ENCODE data around the gene AP4M1.

AP4M1 gene

DNA sequence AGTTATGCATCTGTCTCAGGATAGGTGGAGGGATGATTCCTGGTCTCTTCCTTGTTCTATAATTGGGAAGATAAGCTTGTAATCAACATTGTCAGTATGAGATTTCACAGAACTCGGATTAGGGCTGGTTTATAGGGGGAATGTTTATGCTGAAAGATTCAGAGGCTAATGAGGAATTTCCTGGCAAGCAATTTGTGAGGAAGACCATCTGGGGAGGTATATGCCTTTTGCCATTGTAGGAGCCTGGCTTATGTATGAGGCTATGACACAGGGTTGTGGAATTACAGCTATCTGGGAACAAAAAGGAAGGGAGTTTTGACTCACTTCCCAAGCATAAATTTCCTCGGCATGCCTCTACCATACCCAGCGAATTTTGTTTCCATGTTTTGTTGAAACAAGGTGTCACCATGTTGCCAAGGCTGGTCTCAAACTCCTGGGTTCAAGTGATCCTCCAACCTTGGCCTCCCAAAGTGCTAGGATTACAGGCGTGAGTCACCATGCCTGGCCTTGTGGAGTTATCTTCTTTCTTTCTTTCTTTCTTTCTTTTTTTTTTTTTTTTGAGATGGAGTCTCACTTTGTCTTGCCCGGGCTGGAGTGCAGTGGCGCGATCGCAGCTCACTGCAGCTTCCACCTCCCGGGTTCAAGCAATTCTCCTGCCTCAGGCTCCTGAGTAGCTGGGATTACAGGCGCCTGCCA, 14.2 kb upstream of the AP4M1 start:
- no peak for DNase-seq (ENCODE audit: low spot score)

- no peak for DNase-seq (ENCODE audit: low spot score)
Measured at GRCh38 chr7:100088095-100088620, 13.3 kb upstream of the AP4M1 start.

- peak; percentile 64 for DNase-seq (ENCODE audit: low spot score)
Measured at GRCh38 chr7:100088621-100089457, 12.6 kb upstream of the AP4M1 start, which contains the start of gene COPS6. Gene COPS6, plus strand, starts transcription at chr7:100088969. Its CDS starts 22 bp downstream, at chr7:100088991.

- DNase-seq (ENCODE audit: low spot score) = no peak
Measured at GRCh38 chr7:100089458-100090196, 11.8 kb upstream of the AP4M1 start.

GRCh38 chr7:100090527-100091410, 10.7 kb upstream of the AP4M1 start:
- no peak for DNase-seq (ENCODE audit: low spot score)

DNA sequence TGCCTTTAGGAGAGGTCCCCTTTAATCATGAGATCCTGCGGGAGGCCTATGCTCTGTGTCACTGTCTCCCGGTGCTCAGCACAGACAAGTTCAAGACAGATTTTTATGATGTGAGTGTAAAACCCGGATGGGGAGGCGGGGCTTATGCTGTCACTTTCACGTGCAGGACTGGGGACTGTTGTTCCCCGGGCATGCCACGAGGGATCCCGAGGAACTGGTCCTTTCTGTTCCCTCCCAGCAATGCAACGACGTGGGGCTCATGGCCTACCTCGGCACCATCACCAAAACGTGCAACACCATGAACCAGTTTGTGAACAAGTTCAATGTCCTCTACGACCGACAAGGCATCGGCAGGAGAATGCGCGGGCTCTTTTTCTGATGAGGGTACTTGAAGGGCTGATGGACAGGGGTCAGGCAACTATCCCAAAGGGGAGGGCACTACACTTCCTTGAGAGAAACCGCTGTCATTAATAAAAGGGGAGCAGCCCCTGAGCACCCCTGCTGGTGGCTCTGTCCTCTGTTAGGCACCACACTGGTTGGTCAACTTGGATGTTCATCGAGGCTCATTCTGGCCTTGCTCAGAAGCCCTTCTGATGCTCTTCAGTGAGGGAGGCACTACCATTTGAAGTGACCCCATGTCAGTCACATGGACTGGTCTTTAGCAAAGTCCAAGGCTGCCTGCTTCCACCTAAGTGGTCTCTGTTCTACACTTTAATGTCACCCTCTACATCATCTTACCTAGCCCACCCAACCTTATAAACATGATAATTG, 9.8 kb upstream of the AP4M1 start:
- no peak for DNase-seq (ENCODE audit: low spot score)

DNA sequence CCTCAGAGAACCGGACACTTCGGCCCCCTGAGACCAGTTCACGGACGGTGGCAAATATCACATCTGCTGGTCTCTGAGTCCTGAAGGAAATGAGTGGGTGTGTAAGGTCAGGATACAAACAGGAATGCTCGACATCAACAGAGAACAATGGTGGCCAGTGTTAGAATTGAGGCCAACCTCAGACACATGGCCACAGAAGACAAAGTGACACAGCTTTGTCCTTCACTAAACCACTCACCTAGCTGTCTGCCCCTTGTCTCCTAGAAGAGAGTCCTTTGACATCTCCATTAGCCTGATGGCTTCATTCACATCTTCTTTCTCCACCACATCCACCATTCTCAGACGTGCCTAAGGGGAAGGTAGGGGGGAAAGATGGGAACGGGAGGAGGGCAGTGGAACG, 8.4 kb upstream of the AP4M1 start:
- no peak for DNase-seq (ENCODE audit: low spot score)

DNA sequence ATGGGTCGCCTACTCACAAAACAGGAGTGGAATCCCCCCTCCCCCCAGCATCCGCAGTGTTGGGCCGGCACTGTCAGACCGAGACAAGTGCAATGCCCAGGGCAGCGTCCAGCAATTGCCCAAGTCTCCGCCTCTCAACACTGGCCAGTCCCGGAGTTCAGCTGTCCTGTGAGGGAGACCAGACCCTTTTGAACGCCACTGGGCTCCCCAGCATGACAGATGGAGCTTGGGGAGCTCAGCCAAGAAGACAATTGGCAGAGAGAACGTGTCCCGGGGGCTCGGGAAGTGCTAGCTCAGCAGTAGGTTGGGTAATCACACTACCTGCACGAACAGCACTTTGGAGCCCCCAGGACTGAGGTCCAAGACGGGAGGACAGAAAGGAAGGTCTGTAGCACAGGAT, 7.9 kb upstream of the AP4M1 start:
- DNase-seq (ENCODE audit: low spot score) = no peak

DNA sequence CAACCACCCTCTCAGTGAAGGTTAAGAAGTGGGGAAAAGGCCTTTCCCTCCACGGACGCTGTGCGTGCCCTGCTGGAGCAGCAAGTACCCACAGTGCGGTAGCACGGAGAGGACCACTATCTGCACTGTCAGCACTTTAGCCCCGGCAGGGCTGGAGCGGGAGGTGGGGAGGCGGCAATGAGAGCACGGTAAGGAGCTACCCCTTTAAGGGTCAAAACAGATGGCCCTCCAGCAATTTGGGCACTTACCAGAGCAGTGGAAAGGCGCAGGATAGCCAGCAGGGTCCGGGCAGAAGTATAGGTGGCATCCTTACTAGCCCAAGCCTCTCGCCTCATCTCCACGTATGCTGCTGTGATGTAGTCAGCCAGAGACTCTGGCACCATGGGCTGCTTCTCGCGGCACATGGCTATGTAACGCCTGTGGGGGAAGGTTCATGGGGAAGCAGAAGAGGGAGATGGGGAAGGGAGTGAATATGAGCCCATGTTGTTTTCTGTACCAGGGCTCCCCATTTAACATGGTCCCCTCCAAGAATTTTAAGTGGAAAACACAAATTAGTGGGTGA, 7.4 kb upstream of the AP4M1 start:
- no peak for DNase-seq (ENCODE audit: low spot score)

DNA sequence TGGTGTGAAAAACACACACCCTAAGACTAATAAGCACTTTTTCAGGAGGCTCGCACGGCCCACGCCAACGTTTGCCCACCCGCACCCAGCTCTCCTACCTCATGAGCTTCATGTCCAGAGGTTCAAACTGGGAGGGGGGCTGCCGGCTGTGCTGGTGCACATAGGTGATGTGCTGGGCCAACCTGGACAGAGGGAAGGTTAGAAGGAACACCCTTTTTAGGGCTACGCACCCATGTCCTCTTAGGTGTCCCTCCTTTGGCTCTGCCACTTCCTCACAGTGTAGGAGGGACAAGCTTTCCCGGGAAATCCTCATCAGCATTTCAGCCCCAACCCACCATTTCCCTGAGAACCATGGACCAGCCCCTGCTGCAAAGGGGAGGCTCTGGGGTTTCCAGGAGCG, 6.2 kb upstream of the AP4M1 start:
- no peak for DNase-seq (ENCODE audit: low spot score)

DNA sequence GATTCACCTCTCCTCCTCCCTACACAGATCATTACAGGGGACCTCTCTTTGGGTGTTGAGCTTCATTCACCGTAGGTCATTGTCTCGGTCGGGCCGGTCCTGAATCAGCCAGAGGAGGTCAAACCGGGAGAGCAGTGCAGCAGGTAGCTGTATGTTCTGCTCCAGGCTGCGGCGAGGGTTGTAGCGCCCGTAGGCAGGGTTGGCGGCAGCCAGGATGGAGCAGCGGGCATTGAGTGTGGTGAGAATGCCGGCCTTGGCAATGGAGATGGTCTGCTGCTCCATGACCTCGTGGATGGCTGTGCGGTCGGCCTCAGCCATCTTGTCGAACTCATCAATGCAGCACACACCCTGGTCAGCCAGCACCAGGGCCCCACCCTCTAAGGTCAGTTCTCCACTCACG, 5.7 kb upstream of the AP4M1 start:
- DNase-seq (ENCODE audit: low spot score) = no peak

- DNase-seq (ENCODE audit: low spot score) = no peak
Measured at GRCh38 chr7:100098913-100099312, 2.5 kb upstream of the AP4M1 start.

DNA sequence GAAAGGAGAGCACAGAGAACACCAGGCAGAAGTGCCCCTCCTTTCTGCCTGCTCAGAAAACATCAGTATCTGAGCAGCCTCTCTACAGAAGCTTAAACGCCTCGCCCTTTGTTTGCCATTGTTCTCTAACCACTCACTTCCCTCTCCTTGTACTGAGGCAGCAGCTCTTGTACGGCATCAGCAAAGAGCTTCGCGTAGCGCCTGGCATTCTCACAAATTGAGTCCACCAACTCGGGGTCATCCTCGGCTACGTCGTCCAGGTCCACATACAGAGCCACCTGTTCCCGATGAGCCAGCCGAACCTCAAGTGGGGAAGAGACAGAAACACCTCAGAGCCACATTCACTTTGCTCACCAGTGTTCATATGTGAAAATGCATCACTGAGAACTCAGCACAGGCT, 2.0 kb upstream of the AP4M1 start:
- DNase-seq (ENCODE audit: low spot score) = no peak

GRCh38 chr7:100100420-100101015, 925 bp upstream of the AP4M1 start:
- peak; percentile 91 for DNase-seq (ENCODE audit: low spot score)

GRCh38 chr7:100102950-100103840, 1.8 kb downstream of the AP4M1 start:
- DNase-seq (ENCODE audit: low spot score) = no peak

DNA sequence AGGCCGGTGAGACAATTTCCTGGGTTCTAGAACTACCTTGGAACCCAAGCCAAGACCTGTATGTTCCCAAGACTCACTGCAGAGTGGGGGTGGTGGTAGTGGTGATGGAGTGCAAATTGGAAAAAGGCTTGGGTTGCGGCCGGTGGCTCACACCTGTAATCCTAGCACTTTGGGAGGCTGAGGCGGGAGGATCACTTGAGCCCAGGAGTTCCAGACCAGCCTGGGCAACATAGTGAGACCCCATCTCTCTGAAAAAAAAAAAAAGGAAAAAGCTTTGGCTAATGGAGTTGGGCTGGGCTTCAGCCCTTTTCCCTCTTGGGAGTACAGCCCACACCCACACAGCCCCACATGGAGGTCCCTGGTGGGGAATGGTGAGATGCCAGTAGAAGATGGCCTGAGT, 4.1 kb downstream of the AP4M1 start:
- no peak for DNase-seq (ENCODE audit: low spot score)

DNA sequence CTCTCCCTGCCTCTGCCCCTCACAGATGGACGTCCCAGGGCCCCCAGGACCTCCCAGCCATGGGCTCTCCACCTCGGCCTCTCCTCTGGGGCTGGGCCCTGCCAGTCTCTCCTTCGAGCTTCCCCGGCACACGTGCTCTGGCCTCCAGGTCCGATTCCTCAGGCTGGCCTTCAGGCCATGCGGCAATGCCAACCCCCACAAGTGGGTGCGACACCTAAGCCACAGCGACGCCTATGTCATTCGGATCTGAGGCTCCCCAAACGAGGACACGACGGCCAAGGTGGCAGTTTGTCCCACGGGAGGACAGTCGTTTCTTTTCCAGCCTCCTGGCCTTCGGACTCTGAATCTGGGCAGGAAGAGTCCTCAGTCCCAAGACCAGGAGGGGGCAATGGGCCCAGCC, 5.2 kb downstream of the AP4M1 start:
- DNase-seq (ENCODE audit: low spot score) = no peak

- no peak for DNase-seq (ENCODE audit: low spot score)
Measured at GRCh38 chr7:100107125-100107737, 5.8 kb downstream of the AP4M1 start.
